GM12865 (cell line): Measurements from ENCODE around the gene CTSG.

Experiments
- DNase-seq: peaks from one replicate; pipeline ENCODE4 v3.0.0; 2010; ENCODE audit warnings: low read depth
- H3K4me3 ChIP-seq: 2 replicates; pipeline ENCODE4 v1.5.1; 2011; ENCODE audit warnings: mild to moderate bottlenecking, low read depth, low read length, control low read depth
- CTCF ChIP-seq: IDR thresholded peaks from 2 replicates; pipeline ENCODE4 v1.5.1; 2011; ENCODE audit warnings: low read length, control low read depth, low read depth, inconsistent platforms; ENCODE audit not compliant: insufficient read depth; ENCODE audit errors: missing control alignments

The CTSG gene, protein sequence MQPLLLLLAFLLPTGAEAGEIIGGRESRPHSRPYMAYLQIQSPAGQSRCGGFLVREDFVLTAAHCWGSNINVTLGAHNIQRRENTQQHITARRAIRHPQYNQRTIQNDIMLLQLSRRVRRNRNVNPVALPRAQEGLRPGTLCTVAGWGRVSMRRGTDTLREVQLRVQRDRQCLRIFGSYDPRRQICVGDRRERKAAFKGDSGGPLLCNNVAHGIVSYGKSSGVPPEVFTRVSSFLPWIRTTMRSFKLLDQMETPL

GRCh38 chr14:24576182-24576581, at the start of gene CTSG:
TSS of gene CTSG (minus strand) at chr14:24576250. CDS start at chr14:24576223, 27 bp downstream.
- DNase-seq = no peak

DNA sequence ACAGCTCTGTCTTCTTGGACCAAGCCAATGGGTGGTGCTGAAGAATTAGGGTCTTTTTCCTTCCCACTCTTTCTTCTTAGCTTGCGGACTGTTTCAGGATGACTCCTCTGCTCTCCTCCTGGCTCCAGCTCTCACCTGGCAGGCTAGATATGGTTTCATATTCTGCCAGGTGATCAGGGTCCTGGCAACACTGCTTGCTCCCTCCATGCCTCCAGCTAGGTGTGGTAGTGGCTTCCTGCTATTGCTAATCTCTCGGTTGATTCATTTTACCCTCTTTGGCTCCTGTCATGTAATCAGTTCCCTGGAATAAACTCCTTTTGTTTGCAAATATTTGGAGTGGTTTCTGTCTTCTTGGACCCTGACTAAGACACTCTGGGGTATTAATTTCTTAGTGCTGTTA, 37.7 kb upstream of the CTSG start:
- DNase-seq = no peak
- TF ChIP-seq CTCF = no peak
- H3K4me3 ChIP-seq = no peak overlapping the region

More at GRCh38 chr14:24576182-24576581, at the start of gene CTSG:
- no peak for TF ChIP-seq CTCF
- H3K4me3 ChIP-seq = no peak within 1 kb of the TSS

GRCh38 chr14:24613241-24613640, 37.2 kb upstream of the CTSG start:
- H3K4me3 ChIP-seq = no peak overlapping the region
- DNase-seq = no peak
- TF ChIP-seq CTCF = no peak

DNA sequence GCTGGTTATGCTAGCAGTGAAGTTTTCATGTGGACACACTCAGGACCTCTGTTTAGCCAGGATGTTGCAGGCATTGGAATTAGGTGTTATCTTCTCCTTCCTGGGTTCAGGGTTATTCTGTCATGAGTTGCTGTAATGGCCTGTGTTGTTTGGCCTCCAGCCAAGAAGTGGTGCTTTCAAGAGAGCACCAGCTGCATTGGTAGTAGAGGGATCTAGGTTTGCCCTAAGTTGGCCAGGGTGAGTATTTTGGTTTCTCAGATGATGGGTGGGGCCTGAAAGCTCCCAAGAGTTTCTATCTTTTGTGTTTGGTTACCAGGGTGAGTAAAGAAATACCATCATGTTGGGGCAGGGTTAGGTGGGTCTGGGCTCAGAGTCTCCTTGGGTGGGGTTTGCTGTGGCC, 36.1 kb upstream of the CTSG start:
- TF ChIP-seq CTCF = no peak
- peak; percentile 73 for DNase-seq
- no peak overlapping the region for H3K4me3 ChIP-seq

DNA sequence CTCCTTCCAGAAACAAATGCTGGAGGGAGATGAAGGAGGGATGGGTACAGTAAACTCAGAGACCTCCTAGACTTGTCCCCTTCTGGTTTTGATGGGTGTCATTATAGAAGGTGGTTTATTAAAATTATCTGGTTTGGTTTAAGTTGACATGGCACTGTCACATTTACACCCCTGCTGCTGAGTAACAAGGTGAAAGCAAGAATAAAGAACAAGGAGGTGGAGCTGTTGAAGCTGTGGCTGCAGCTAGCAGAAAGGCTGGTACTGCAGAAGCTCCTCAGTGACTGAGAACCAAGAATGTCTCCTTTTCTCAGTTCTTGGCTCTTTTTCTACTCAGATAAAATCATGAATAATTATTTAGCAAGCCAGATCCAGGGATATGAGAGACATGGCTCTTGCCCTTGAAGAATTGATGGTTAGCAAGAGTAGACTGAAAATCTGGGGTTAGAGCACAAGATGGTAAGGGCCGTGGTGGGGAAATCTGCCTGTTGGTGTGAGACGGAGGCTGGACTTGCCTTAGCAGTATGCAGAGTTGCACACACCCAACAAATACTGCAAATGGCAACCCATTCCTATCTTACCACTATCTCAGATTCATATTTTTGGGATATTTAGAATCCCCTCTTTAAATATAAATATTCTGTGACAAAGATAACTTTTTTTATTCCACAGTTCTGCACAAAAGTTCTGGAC, 33.8 kb upstream of the CTSG start, which contains the start of gene GZMH:
TSS of gene GZMH (minus strand) at position 31 of the 690 bp plus-strand sequence. CDS start 72 bp downstream, outside the sequence.
- H3K4me3 ChIP-seq = no peak within 1 kb of the TSS
- peak; percentile 39 for DNase-seq
- no peak for TF ChIP-seq CTCF

GRCh38 chr14:24607635-24608514, 31.8 kb upstream of the CTSG start:
- H3K4me3 ChIP-seq = no peak overlapping the region
- TF ChIP-seq CTCF = no peak
- no peak for DNase-seq
